Muscle layer of colon (tissue), 2 donors: ENCODE data around the gene FLT4.

Experiments
- H3K27ac ChIP-seq: one replicate; pipeline ENCODE4 v1.7.0; 2013; ENCODE audit warnings: low read depth, mild to moderate bottlenecking, low read length, moderate library complexity
- H3K27me3 ChIP-seq, 2 donors: one replicate each; pipeline ENCODE4 v1.7.0; 2013; ENCODE audit warnings: low read length in 2 of 2, mild to moderate bottlenecking in 2 of 2; ENCODE audit not compliant: insufficient read depth in 2 of 2, control insufficient read depth in 1 of 2
- H3K36me3 ChIP-seq: one replicate; pipeline ENCODE4 v1.7.0; 2013; ENCODE audit warnings: mild to moderate bottlenecking, low read length; ENCODE audit not compliant: insufficient read depth
- H3K4me1 ChIP-seq: one replicate; pipeline ENCODE4 v1.7.0; 2013; ENCODE audit warnings: mild to moderate bottlenecking, low read length; ENCODE audit not compliant: insufficient read depth
- H3K4me3 ChIP-seq, 2 donors: one replicate each; pipeline ENCODE4 v1.7.0; 2013; ENCODE audit warnings: low read length in 2 of 2, low read depth in 1 of 2, mild to moderate bottlenecking in 1 of 2, moderate library complexity in 1 of 2
- H3K9ac ChIP-seq: one replicate; pipeline ENCODE4 v1.7.0; 2013; ENCODE audit warnings: low read length
- H3K9me3 ChIP-seq: one replicate; pipeline ENCODE4 v1.7.0; 2013; ENCODE audit warnings: mild to moderate bottlenecking, low read length
- donor health status: abdominal sarcoma.
- donor health status: Adenocarcinoma of cecum.

The FLT4 gene

GRCh38 chr5:180628827-180629750, 20.3 kb downstream of the FLT4 start:
- H3K27me3 ChIP-seq = peaks cover 0 to 3% of the 10 kb centered on the region in 2 donors
- no peak overlapping the region for H3K4me3 ChIP-seq
- no peak overlapping the region for H3K9ac ChIP-seq
- H3K27ac ChIP-seq = no peak overlapping the region
- no peaks in the 10 kb centered on the region for H3K9me3 ChIP-seq
- no peaks in the 10 kb centered on the region for H3K4me1 ChIP-seq
- H3K36me3 ChIP-seq = no peaks in the 10 kb centered on the region

- no peaks in the 10 kb centered on the region for H3K9me3 ChIP-seq
- no peak overlapping the region for H3K9ac ChIP-seq
- no peak overlapping the region for H3K27ac ChIP-seq
- no peaks in the 10 kb centered on the region for H3K36me3 ChIP-seq
- no peaks in the 10 kb centered on the region for H3K4me1 ChIP-seq
- H3K27me3 ChIP-seq = peaks cover 0 to 1% of the 10 kb centered on the region in 2 donors
- H3K4me3 ChIP-seq = no peak overlapping the region
Measured at GRCh38 chr5:180628211-180628610, 21.2 kb downstream of the FLT4 start.

- Histone ChIP-seq H3K36me3 (no peaks in the 10 kb centered on the region), H3K9me3 (no peaks in the 10 kb centered on the region), H3K4me1 (no peaks in the 10 kb centered on the region), H3K27me3 (no peaks in the 10 kb centered on the region), H3K9ac (no peak overlapping the region), H3K4me3 (no peak overlapping the region), H3K27ac (no peak overlapping the region)
Measured at GRCh38 chr5:180627386-180628120, 21.8 kb downstream of the FLT4 start.

- Histone ChIP-seq H3K9ac (no peak overlapping the region), H3K9me3 (no peaks in the 10 kb centered on the region), H3K4me3 (no peak overlapping the region), H3K36me3 (no peaks in the 10 kb centered on the region), H3K27ac (no peak overlapping the region), H3K27me3 (no peaks in the 10 kb centered on the region), H3K4me1 (no peaks in the 10 kb centered on the region)
Measured at GRCh38 chr5:180626661-180627385, 22.6 kb downstream of the FLT4 start.

GRCh38 chr5:180625791-180626660, 23.4 kb downstream of the FLT4 start:
- Histone ChIP-seq H3K4me1 (no peaks in the 10 kb centered on the region), H3K9me3 (no peaks in the 10 kb centered on the region), H3K9ac (no peak overlapping the region), H3K27ac (no peak overlapping the region), H3K4me3 (no peak overlapping the region), H3K27me3 (no peaks in the 10 kb centered on the region), H3K36me3 (no peaks in the 10 kb centered on the region)

- Histone ChIP-seq H3K4me1 (no peaks in the 10 kb centered on the region), H3K4me3 (no peak overlapping the region), H3K9ac (no peak overlapping the region), H3K27ac (no peak overlapping the region), H3K36me3 (no peaks in the 10 kb centered on the region), H3K9me3 (no peaks in the 10 kb centered on the region), H3K27me3 (no peaks in the 10 kb centered on the region)
Measured at GRCh38 chr5:180625125-180625790, 24.1 kb downstream of the FLT4 start.

GRCh38 chr5:180624587-180624986, 24.8 kb downstream of the FLT4 start:
- Histone ChIP-seq H3K27me3 (peaks cover 0 to 3% of the 10 kb centered on the region in 2 donors), H3K27ac (no peak overlapping the region), H3K9me3 (no peaks in the 10 kb centered on the region), H3K36me3 (no peaks in the 10 kb centered on the region), H3K4me1 (no peaks in the 10 kb centered on the region), H3K9ac (no peak overlapping the region), H3K4me3 (no peak overlapping the region)

- Histone ChIP-seq H3K4me3 (no peak overlapping the region), H3K9me3 (no peaks in the 10 kb centered on the region), H3K27ac (no peak overlapping the region), H3K36me3 (no peaks in the 10 kb centered on the region), H3K4me1 (no peaks in the 10 kb centered on the region), H3K9ac (no peak overlapping the region), H3K27me3 (peaks cover 0 to 7% of the 10 kb centered on the region in 2 donors)
Measured at GRCh38 chr5:180623844-180624243, 25.6 kb downstream of the FLT4 start.

GRCh38 chr5:180623411-180623834, 26.0 kb downstream of the FLT4 start:
- no peak overlapping the region for H3K9ac ChIP-seq
- H3K36me3 ChIP-seq = no peaks in the 10 kb centered on the region
- H3K4me3 ChIP-seq = no peak overlapping the region
- no peak overlapping the region for H3K27ac ChIP-seq
- H3K27me3 ChIP-seq = peaks cover 0 to 7% of the 10 kb centered on the region in 2 donors
- H3K9me3 ChIP-seq = no peaks in the 10 kb centered on the region
- no peaks in the 10 kb centered on the region for H3K4me1 ChIP-seq

- Histone ChIP-seq H3K27ac (no peak overlapping the region), H3K36me3 (no peaks in the 10 kb centered on the region), H3K9ac (no peak overlapping the region), H3K4me3 (no peak overlapping the region), H3K27me3 (peaks cover 0 to 7% of the 10 kb centered on the region in 2 donors), H3K9me3 (no peaks in the 10 kb centered on the region), H3K4me1 (no peaks in the 10 kb centered on the region)
Measured at GRCh38 chr5:180622910-180623309, 26.5 kb downstream of the FLT4 start.
